OCI-LY3 (cell line): ENCODE data around the gene LARGE1.

Experiments
- CTCF ChIP-seq: fragments of 200-600, 300-600 bp; sonication (generic); IDR thresholded peaks from 2 replicates; pipeline ENCODE4 v1.5.1; 2014; ENCODE audit warnings: antibody characterized with exemption, low read length, low read depth
- EZH2phosphoT487 ChIP-seq: fragments of 200-600 bp; shearing (Covaris generic); IDR thresholded peaks from 2 replicates; pipeline ENCODE4 v1.6.1; 2018; ENCODE audit warnings: antibody characterized with exemption, mixed run types, low read depth

GRCh38 chr22:33893512-33893911 lies 26.8 kb downstream of the LARGE1 start:
- TF ChIP-seq CTCF: no peak
- TF ChIP-seq EZH2phosphoT487: no peak
